GM19240 (cell line): Measurements from ENCODE around the gene MAPK7.

ENCODE experiments used
- DNase-seq: peaks from one replicate; pipeline ENCODE4 v3.0.0; 2011; ENCODE audit warnings: low spot score; ENCODE audit not compliant: insufficient read length

MAPK7 gene

DNA sequence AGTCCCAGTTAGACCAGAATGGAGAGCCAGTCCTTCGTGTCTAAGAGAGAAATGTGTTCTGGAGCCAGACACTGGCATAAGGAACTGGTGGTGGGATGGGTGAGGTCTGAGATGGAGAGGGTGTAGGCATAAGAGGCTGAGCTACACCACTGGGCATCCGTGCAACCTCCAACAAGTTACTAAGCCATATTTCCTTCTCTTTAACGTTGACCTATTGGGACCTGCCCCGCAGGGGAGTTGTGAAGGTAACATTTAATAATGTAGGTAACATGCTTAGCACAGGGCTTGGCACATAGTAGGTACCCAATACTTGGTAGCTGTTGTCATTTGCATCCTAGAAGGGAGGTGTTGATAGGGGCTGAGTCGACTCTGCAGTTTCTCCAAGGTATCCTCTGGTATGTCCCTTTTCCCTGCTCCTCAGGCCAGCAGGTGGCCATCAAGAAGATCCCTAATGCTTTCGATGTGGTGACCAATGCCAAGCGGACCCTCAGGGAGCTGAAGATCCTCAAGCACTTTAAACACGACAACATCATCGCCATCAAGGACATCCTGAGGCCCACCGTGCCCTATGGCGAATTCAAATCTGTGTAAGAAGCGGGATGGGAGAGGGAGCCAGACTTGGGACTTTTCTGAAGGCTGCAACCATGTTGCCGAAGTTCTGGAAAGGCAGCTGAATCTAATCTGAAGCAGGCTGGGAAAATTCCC, 1.2 kb downstream of the MAPK7 start:
- no peak for DNase-seq

- no peak for DNase-seq
These were observed 2.4 kb downstream of the MAPK7 start for GRCh38 chr17:19380481-19381301.

DNA sequence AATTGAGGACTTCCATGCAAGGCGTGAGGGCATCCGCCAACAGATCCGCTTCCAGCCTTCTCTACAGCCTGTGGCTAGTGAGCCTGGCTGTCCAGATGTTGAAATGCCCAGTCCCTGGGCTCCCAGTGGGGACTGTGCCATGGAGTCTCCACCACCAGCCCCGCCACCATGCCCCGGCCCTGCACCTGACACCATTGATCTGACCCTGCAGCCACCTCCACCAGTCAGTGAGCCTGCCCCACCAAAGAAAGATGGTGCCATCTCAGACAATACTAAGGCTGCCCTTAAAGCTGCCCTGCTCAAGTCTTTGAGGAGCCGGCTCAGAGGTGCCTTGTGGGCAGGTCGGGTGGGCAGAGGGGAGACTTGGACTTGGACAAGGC, 3.1 kb downstream of the MAPK7 start:
- no peak for DNase-seq

DNA sequence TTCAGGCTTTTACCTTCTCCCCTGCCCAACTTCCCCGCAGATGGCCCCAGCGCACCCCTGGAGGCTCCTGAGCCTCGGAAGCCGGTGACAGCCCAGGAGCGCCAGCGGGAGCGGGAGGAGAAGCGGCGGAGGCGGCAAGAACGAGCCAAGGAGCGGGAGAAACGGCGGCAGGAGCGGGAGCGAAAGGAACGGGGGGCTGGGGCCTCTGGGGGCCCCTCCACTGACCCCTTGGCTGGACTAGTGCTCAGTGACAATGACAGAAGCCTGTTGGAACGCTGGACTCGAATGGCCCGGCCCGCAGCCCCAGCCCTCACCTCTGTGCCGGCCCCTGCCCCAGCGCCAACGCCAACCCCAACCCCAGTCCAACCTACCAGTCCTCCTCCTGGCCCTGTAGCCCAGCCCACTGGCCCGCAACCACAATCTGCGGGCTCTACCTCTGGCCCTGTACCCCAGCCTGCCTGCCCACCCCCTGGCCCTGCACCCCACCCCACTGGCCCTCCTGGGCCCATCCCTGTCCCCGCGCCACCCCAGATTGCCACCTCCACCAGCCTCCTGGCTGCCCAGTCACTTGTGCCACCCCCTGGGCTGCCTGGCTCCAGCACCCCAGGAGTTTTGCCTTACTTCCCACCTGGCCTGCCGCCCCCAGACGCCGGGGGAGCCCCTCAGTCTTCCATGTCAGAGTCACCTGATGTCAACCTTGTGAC, 3.6 kb downstream of the MAPK7 start:
- DNase-seq, result no peak

GRCh38 chr17:19382531-19383444, 4.5 kb downstream of the MAPK7 start:
- DNase-seq, result no peak

- DNase-seq, result no peak
These were observed 5.6 kb downstream of the MAPK7 start for GRCh38 chr17:19383681-19384470.

DNA sequence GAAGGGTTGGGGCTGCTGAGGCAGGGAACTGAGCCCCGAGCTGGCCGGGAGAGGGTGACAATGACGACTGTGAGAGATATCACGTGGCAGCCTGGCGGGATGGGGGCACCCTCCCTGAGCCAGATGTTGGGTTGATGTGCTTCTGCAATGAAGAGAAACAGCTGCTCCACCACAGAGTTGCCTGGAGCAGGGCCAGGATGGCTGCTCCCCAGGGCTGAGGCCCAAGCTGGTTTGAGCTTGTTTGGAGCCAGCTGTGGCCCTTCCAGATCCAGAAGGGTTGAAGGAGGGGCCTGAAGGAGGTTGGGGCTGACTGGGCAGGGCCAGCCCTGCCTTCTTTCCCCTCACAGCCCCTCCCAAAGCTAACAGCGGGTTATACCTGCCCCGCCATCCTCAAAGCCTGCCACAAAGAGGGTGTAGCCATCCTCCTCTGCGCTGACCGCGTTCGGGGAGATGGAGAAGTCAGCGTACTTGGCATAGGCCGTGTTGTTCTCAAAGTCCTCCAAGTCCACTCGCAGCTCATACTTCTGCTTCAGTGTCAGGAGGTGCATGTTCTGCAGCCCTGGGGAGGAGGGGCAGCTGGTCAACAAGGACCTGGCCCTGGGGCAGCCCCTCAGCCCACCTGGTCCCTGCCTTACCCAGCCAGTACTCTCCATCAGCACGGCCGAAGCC, 6.6 kb downstream of the MAPK7 start:
- no peak for DNase-seq

DNA sequence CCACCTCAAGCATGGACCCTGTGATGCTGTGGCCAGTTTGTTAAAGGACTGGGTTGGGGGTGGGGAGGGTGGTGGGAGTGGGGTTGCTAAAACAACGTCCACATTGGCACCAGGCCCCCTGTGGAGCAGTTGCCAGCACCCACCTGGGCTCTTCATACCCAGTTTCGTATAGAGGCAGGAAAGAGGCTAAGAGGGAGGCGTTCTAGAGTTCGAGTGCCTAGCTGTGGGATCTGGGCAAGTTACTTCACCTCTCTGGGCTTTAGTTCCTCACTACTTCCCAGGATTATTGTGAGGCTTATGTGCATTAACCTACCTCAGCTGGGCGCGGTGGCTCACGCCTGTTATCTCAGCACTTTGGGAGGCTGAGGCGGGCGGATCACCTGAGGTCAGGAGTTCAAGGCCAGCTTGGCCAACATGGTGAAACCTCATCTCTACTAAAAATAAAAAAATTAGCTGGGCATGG, 7.3 kb downstream of the MAPK7 start:
- DNase-seq, result no peak

DNA sequence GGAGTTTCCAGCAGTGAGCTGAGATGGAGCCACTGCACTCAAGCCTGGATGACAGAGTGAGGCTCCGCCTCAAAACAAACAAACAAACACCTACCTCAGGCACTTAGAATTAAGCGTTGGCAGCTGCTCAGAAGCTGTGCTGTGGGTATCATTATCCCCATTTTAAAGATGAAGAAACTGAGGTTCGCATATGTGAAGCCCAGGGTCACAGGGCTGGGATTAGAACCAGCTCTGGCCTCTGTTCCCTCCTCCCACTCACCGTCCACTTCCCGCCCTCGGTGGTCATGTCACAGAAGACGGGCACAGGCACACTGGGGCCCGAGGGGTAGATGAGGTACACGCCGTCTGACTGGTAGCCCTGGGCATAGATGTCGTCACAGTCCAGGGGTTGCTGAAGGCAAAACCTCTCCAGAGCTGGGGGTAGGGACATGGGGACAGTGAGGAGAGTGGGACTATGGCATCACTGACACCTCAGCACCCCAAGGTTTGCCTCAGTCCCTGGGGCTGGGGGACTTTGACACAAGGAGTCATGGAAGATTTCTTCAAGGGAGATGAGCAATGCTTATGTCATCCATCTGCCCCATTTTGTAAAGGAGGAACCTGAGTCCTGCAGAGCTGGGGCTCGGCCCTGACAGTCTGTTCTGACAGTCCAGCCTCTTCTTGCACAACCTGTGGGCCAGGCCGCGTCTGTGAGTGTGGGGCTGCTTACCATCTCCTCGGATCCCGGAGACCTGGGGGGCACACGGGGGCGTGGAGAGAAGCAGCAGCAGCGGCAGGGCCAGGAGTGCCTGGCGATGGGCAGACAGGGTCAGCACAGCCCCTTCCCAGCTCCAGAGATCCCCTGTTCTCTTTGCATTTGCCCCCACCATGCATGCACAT, 8.0 kb downstream of the MAPK7 start:
- no peak for DNase-seq

- DNase-seq, result no peak
These were observed 8.9 kb downstream of the MAPK7 start, which contains the start of gene MFAP4 for GRCh38 chr17:19386974-19387920. MFAP4 (minus strand) TSS chr17:19387190; CDS start chr17:19387155, 35 bp downstream.

DNA sequence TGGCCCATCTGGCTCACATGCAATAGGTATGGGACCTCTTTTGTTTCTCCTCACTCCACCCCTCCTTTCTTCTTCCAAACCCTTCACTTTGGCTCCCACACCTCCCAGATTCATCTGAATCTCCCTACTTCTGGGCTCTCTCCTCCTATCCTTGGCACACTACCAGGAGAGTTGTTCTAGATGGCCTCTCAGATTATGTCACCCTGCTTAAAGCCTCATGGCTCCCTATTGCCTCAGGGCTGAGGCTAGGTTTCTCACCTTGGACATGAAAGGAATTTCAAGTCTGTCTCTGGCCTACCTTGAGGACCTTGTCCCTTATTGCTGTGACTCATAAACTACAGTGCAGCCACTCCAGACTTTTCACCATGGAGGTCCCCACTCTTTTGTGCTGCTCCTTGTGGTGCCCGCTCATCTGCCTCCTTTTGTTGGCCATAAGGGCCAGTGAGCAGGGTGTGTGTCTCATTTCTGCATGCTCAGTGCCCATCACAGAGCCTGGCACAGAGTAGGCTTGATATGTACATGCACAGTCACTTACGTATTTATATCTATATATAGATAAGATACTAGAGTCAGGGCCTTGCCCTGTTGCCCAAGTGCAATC, 9.7 kb downstream of the MAPK7 start:
- no peak for DNase-seq

DNA sequence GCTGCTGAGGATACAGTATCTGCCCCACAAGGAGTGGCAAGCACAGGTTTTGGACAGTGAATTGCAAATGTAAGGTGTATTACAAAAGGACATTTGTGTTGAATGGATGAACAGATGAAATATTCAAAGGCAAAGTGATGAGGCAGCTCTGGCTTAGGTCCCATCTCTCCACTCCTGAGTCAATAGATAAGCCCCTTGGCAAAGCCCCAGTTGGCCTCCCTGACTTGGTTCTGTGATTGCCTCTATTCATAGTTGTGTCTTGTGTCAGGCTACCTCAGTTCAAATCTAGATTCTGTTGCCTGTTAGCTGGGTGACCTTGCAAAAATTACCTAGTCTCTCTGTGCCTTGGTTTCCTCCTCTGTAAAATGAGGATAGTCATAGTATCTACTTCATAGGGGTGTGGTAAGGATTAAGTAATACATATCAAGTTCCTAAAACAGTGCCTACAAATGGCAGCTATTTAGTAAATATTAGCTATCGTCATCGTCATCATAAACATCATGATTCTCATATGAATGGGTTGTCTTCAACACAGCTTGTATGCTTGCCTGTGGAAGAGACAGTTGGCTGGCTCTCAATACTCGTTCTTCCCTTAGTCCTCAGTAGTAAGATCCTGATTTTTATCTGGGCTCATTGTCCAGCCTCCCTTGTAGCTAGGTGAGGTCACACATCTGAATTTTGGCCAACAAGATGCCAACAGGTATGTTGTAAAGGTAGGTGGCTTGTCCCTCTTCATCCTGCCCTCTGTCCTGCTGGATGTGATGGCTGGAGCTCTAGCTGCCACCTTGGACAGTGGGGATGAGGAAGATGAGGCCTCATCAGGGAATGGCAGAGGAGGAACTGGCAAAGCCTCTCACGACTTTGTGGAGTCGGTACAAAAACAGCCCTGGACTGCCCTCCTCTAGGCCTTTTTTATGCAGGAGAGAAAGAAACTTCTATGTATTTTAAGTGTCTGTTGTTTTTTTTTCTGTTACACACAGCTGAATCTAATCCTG, 10.8 kb downstream of the MAPK7 start:
- DNase-seq, result no peak

GRCh38 chr17:19390951-19391350, 12.7 kb downstream of the MAPK7 start:
- no peak for DNase-seq

GRCh38 chr17:19391432-19391831, 13.1 kb downstream of the MAPK7 start:
- DNase-seq, result no peak

GRCh38 chr17:19392303-19392702, 14.0 kb downstream of the MAPK7 start:
- no peak for DNase-seq

- no peak for DNase-seq
These were observed 19.3 kb downstream of the MAPK7 start for GRCh38 chr17:19397556-19398041.
